ENCODE data around the gene TAS2R39.
"Not testable (repeated sequence)": the region's sequence is repeated elsewhere in the genome, so short reads cannot be mapped to it uniquely, and the experiment has no call there.

TAS2R39 gene

GRCh38 chr7:143176128-143176527 is 7.1 kb upstream of the TAS2R39 start:
- TF ChIP-seq CTCF (IDR thresholded peaks at IDR 0.05; ENCODE audit: insufficient read depth, missing control alignments): no peak
- FAIRE-seq (no peak), DNase-seq (ENCODE audit: insufficient read length, low spot score) (no peak)

DNA sequence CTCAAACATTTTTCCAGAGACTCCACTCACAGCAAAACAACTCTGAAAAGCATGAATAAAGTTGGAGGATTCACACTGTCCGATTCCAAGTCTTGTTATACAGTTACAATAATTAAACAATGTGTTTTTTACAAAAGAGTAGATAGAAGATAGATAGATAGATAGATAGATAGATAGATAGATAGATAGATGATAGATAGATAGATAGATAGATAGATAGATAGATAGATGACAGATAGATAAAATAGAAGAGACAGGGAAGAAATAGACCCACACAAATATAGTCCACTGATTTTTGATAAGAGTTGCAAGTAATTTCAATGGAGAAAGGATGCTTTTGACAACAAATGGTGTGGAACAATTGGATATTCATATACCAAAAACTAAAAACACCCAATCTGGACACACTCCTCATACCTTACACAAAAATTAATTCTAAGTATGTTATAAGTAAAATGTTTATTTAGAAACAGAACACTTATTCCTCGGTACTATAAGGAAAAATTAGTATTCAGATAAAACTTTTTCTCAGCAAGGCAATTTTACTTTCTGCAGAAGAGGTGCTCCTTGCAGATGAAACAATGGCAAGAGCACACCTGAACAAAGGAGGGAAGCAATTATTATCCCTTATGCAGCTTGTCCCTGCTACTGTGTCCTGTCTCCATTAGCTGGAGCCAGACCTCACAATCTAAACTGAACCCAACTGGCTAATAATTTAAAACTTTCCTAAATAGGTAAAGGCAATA is 5.7 kb upstream of the TAS2R39 start:
- DNase-seq (ENCODE audit: insufficient read length, low spot score) (no peak), FAIRE-seq (no peak)
- TF ChIP-seq CTCF (IDR thresholded peaks at IDR 0.05; ENCODE audit: insufficient read depth, missing control alignments): no peak

DNA sequence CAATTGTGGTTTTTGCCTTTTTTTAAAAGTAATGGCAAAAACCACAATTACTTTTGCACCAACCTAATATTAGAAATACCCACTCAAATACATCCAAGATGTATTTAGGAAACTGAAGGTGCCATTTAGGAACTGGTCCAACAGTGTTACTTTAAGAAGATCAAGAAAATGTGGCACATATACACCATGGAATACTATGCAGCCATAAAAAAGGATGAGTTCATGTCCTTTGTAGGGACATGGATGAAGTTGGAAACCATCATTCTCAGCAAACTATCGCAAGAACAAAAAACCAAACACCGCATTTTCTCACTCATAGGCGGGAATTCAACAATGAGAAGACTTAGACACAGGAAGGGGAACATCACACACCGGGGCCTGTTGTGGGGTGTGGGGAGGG is 2.4 kb upstream of the TAS2R39 start:
- DNase-seq (ENCODE audit: insufficient read length, low spot score); FAIRE-seq: not testable (repeated sequence)

- no peak for DNase-seq (ENCODE audit: insufficient read length, low spot score)
- FAIRE-seq: no peak
- no peak for TF ChIP-seq CTCF (IDR thresholded peaks at IDR 0.05; ENCODE audit: insufficient read depth, missing control alignments)
Observed at GRCh38 chr7:143181349-143181748, 1.9 kb upstream of the TAS2R39 start.

- DNase-seq (ENCODE audit: insufficient read length, low spot score): no peak
- TF ChIP-seq CTCF (IDR thresholded peaks at IDR 0.05; ENCODE audit: insufficient read depth, missing control alignments): no peak
- FAIRE-seq: no peak
Observed at GRCh38 chr7:143185551-143185950, 2.3 kb downstream of the TAS2R39 start.

DNA sequence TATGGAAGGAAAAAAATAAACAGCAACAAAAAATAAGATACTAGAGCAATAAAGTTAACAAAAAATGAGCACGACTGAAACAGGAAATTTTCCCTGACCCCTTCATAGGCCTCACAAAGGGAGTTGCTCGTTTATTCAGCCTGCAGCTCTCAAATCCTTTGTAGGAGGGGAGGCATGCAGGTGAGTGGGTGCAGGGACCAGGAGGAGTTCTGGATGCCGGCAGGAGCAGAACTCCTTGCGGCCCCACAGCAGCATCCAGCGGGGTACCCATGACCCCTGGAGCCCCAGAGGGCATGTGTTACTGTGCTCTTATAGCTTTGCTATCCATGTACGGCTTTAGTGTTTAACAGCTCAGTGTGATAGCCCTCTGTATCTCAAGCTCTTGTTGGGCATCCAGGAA is 5.8 kb downstream of the TAS2R39 start:
- FAIRE-seq (no peak), DNase-seq (ENCODE audit: insufficient read length, low spot score) (no peak)
- no peak for TF ChIP-seq CTCF (IDR thresholded peaks at IDR 0.05; ENCODE audit: insufficient read depth, missing control alignments)

- FAIRE-seq (no peak), DNase-seq (ENCODE audit: insufficient read length, low spot score) (no peak)
- TF ChIP-seq CTCF (IDR thresholded peaks at IDR 0.05; ENCODE audit: insufficient read depth, missing control alignments): no peak
Observed at GRCh38 chr7:143193880-143194279, 10.7 kb downstream of the TAS2R39 start.

GRCh38 chr7:143199040-143199439 is 15.8 kb downstream of the TAS2R39 start:
- DNase-seq (ENCODE audit: insufficient read length, low spot score): no peak
- TF ChIP-seq CTCF (IDR thresholded peaks at IDR 0.05; ENCODE audit: insufficient read depth, missing control alignments): no peak
- no peak for FAIRE-seq
